Measurements from ENCODE around the gene PKN3. TPM values are rescaled to one million over a fixed set of nuclear protein-coding genes. Genes with fewer than 3 reads are reported as not detected.

The PKN3 gene
- total and polyA plus RNA-seq, 2 of the 13 experiments (the other 11 are each of a cell fraction or from before 2014, with no cell fraction given) = 10.5 to 13.2 TPM

- TF ChIP-seq MED8 (CRISPR knock-in tag; IDR thresholded peaks at IDR 0.05; ENCODE audit: insufficient replicate concordance) = no peak
- TF ChIP-seq, protein P1, sequence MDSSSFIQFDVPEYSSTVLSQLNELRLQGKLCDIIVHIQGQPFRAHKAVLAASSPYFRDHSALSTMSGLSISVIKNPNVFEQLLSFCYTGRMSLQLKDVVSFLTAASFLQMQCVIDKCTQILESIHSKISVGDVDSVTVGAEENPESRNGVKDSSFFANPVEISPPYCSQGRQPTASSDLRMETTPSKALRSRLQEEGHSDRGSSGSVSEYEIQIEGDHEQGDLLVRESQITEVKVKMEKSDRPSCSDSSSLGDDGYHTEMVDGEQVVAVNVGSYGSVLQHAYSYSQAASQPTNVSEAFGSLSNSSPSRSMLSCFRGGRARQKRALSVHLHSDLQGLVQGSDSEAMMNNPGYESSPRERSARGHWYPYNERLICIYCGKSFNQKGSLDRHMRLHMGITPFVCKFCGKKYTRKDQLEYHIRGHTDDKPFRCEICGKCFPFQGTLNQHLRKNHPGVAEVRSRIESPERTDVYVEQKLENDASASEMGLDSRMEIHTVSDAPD (CRISPR knock-in tag; IDR thresholded peaks at IDR 0.05) = no peak
- no peak for TF ChIP-seq ZFP1 (CRISPR knock-in tag; IDR thresholded peaks at IDR 0.05)
- no peak for TF ChIP-seq HOXA9 (CRISPR knock-in tag; IDR thresholded peaks at IDR 0.05; ENCODE audit: borderline replicate concordance)
- no peak for TF ChIP-seq DMAP1 (CRISPR knock-in tag; IDR thresholded peaks at IDR 0.05)
- TF ChIP-seq ZBTB38 (CRISPR knock-in tag; IDR thresholded peaks at IDR 0.05) = 0 out of 2 replicates have a peak, but pooled peaks have one; percentile 48
- TF ChIP-seq CREBL2 (CRISPR knock-in tag; IDR thresholded peaks at IDR 0.05; ENCODE audit: borderline replicate concordance) = no peak
- TF ChIP-seq, protein P2, sequence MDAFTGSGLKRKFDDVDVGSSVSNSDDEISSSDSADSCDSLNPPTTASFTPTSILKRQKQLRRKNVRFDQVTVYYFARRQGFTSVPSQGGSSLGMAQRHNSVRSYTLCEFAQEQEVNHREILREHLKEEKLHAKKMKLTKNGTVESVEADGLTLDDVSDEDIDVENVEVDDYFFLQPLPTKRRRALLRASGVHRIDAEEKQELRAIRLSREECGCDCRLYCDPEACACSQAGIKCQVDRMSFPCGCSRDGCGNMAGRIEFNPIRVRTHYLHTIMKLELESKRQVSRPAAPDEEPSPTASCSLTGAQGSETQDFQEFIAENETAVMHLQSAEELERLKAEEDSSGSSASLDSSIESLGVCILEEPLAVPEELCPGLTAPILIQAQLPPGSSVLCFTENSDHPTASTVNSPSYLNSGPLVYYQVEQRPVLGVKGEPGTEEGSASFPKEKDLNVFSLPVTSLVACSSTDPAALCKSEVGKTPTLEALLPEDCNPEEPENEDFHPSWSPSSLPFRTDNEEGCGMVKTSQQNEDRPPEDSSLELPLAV (CRISPR knock-in tag; conservative IDR thresholded peaks at IDR 0.05; ENCODE audit: low read depth) = no peak
- TF ChIP-seq SALL2 (CRISPR knock-in tag; IDR thresholded peaks at IDR 0.05) = no peak
- no peak for TF ChIP-seq BRD4 (CRISPR knock-in tag; IDR thresholded peaks at IDR 0.05)
- no peak for TF ChIP-seq RORA (CRISPR knock-in tag; IDR thresholded peaks at IDR 0.05)
- no peak for TF ChIP-seq BRCA1 (CRISPR knock-in tag; IDR thresholded peaks at IDR 0.05)
- no peak for TF ChIP-seq GMEB2 (CRISPR knock-in tag; IDR thresholded peaks at IDR 0.05; ENCODE audit: low read depth)
- TF ChIP-seq ZNF160 (CRISPR knock-in tag; IDR thresholded peaks at IDR 0.05) = no peak; the same call in none of the 2 replicates
- TF ChIP-seq ZNF619 (CRISPR knock-in tag; IDR thresholded peaks at IDR 0.05) = no peak
- TF ChIP-seq ZNF17 (CRISPR knock-in tag; IDR thresholded peaks at IDR 0.05) = no peak
- TF ChIP-seq ZBTB33 (CRISPR knock-in tag; IDR thresholded peaks at IDR 0.05) = no peak
- no peak for TF ChIP-seq ZNF280B (CRISPR knock-in tag; IDR thresholded peaks at IDR 0.05; ENCODE audit: borderline replicate concordance)
- TF ChIP-seq, protein P3, sequence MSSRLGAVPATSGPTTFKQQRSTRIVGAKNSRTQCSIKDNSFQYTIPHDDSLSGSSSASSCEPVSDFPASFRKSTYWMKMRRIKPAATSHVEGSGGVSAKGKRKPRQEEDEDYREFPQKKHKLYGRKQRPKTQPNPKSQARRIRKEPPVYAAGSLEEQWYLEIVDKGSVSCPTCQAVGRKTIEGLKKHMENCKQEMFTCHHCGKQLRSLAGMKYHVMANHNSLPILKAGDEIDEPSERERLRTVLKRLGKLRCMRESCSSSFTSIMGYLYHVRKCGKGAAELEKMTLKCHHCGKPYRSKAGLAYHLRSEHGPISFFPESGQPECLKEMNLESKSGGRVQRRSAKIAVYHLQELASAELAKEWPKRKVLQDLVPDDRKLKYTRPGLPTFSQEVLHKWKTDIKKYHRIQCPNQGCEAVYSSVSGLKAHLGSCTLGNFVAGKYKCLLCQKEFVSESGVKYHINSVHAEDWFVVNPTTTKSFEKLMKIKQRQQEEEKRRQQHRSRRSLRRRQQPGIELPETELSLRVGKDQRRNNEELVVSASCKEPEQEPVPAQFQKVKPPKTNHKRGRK (CRISPR knock-in tag; IDR thresholded peaks at IDR 0.05) = no peak
These were observed 17.7 kb upstream of the PKN3 start (continued) for GRCh38 chr9:128684325-128685199.
